Hindlimb muscle (tissue), 1 donor: Measurements from ENCODE around the gene CRCP. TPM values are rescaled to one million over a fixed set of nuclear protein-coding genes. Genes with fewer than 3 reads are reported as not detected.
A peak's percentile ranks its signal among the peaks of the same experiment; 100 is the strongest.

Experiments used
- DNase-seq: peaks from one replicate; pipeline ENCODE4 v3.0.0-alpha.2; 2013
- polyA plus RNA-seq: library from polyadenylated mRNA; unstranded; fragments of 120-200 nt; gene quantifications from one replicate; pipeline ENCODE4 v1.2.1, GENCODE V29; 2013; ENCODE audit not compliant: insufficient read length

The CRCP gene
- polyA plus RNA-seq, 1 donor: 25.3 TPM

DNA sequence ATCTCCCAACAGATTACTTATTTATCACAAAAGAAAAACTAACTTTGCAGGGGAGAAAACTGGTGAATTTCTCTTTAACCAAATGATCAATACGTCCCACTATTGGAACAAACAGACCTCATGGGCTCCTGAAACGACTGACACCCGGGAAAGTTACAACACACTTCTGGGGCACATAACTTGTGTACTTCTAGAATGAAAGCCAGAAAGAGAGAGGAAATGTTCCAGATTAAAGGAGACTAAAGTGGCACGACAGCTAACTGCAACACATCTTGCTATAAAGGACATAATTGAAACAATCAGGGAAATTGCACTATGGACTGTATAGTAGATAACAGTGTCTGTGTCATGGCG, 75.8 kb downstream of the CRCP start:
- DNase-seq: no peak

DNA sequence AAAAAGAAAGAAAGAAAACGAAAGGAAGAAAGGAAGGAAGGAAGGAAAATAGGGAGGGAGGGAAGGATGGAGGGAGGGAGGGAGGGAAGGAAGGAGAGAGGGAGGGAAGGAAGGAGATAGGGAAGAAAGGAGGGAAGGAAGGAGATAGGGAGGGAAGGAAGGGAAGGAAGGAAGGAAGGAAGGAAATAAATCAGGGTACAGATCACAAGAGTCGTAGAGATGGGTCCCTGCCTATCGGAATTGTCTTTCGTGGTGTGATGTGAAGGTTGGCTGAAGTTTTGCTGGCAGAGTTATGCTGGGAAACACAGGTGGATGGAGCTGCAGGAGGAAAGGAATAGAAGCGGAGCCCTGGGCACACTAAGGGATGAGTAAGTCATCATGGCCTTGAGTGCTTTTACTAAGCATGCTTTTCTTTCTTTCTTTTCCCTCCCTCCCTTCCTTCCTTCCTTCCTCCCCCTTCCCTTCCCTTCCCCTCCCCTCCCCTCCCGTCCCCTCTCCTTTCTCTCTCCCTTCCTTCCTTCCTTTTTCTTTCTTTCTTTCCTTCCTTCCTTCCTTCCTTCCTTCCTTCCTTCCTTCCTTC, 78.6 kb downstream of the CRCP start:
- no peak for DNase-seq

DNA sequence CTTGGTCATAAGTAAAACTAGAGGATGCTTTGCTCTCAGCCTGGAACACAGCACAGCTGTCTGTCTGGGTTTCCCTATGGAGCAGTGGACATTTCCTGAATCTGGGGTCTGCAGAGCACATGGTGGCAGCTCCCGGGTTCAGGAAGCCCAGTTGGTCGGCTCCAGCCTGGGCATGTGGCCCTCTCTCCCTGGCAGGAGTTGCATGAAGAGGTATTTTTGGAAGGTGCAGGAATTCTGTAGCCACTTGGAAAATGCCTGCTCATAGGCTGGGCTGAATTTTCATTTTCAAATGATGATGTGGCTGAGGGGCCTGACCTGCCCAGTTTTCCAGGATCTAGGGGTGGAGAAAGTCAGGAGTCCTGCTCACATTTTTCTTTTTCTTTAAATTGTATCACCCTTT, 83.8 kb downstream of the CRCP start:
- peak; percentile 32 for DNase-seq

DNA sequence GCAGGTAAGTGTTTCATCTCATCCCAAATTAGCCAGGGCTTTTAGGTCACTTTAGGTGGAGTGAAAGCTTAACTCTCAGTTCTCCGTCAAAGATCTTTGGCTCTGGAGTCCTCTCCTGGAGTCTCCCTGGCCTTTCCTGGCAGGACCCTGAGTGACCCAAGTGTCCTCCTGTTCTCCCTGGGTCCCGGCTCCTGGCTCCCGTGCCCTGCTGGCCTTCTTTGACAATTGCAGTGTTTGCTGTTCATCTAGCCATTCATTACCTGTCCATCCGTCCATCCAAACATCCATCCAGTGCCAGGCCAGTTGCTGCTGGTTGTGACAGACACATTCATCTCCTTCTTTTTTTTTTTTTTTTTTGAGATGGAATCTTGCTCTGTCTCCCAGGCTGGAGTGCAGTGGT, 84.3 kb downstream of the CRCP start:
- no peak for DNase-seq

DNA sequence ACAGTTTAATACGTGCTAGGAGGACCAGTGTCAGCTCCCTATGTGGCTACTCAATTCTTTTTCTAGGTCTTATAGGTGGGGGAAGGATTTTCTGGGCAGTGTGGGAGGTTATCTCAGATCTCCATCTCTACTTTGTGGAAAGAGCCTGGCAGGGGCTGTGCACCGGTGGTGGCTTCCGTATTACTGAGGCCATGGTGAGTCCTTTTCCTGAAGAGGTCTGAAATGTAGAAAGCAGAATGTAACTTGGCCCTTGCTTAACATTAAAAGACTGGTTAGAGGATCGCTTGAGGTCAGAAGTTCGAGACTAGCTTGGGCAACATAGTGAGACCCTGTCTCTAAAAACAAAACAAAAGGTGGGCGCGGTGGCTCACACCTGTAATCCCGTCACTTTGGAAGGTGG, 87.8 kb downstream of the CRCP start:
- no peak for DNase-seq

Other genes with a start within 250 kb of the CRCP start
- gene VKORC1L1, start 241.8 kb upstream of the CRCP start, polyA plus RNA-seq: 20.3 TPM
- 41.2 TPM for gene GUSB, start 132.6 kb upstream of the CRCP start, polyA plus RNA-seq
- gene ASL, start 39.0 kb upstream of the CRCP start, polyA plus RNA-seq: 11.1 TPM
- gene TPST1, start 90.5 kb downstream of the CRCP start, polyA plus RNA-seq: 13.7 TPM